WTC11 (cell line): ENCODE measurements around the gene NDOR1.
A peak's percentile ranks its signal among the peaks of the same experiment; 100 is the strongest.

Experiments
- ATF6 ChIP-seq: sonication (generic); formaldehyde crosslinking; IDR thresholded peaks from 2 replicates; pipeline ENCODE4 v1.8.1; 2023; ENCODE audit warnings: mild to moderate bottlenecking, missing genetic modification reagents
- CTCF ChIP-seq: fragments of 200-600 bp; IDR thresholded peaks from 2 replicates; pipeline ENCODE4 v1.8.0; 2022; ENCODE audit warnings: antibody characterized with exemption
- FOXJ3 ChIP-seq: sonication (generic); formaldehyde crosslinking; IDR thresholded peaks from 2 replicates; pipeline ENCODE4 v1.9.0; 2021; ENCODE audit warnings: missing genetic modification reagents, mild to moderate bottlenecking, borderline replicate concordance
- FOXP1 ChIP-seq: sonication (generic); formaldehyde crosslinking; IDR thresholded peaks from 2 replicates; pipeline ENCODE4 v1.8.0; 2022; ENCODE audit warnings: missing genetic modification reagents, mild to moderate bottlenecking, moderate library complexity, borderline replicate concordance
- MAX ChIP-seq: sonication (generic); formaldehyde crosslinking; IDR thresholded peaks from 2 replicates; pipeline ENCODE4 v1.8.0; 2022; ENCODE audit warnings: mild to moderate bottlenecking, missing genetic modification reagents
- ZNF281 ChIP-seq: sonication (generic); formaldehyde crosslinking; IDR thresholded peaks from 2 replicates; pipeline ENCODE4 v1.8.0; 2023; ENCODE audit warnings: mild to moderate bottlenecking, missing genetic modification reagents
- ZNF416 ChIP-seq: fragments of 250-450 bp; sonication (Bioruptor Pico); IDR thresholded peaks from 2 replicates; pipeline ENCODE4 v1.9.0; 2021; ENCODE audit warnings: mild to moderate bottlenecking, inconsistent platforms
- ZNF425 ChIP-seq: fragments of 250-450 bp; sonication (Bioruptor Pico); conservative IDR thresholded peaks from 2 replicates; pipeline ENCODE4 v1.9.0; 2021; ENCODE audit warnings: mild to moderate bottlenecking

GRCh38 chr9:137156567-137157375, 48.7 kb upstream of the NDOR1 start:
- TF ChIP-seq ZNF416 (no peak), ZNF425 (CRISPR knock-in tag) (no peak), FOXJ3 (no peak), CTCF (no peak), FOXP1 (CRISPR knock-in tag) (no peak), ATF6 (CRISPR knock-in tag) (no peak), ZNF281 (no peak), MAX (CRISPR knock-in tag) (0 out of 2 replicates have a peak, but pooled peaks have one; percentile 18)
